ENCODE data around the gene KLF12.

The KLF12 gene
- total RNA-seq, result 185 to 231 reads per million in 2 donors

GRCh38 chr13:74134221-74134776, at the start of gene KLF12:
TSS of gene KLF12 (minus strand) at chr13:74134404.
- peak; percentile 79 to 97 (median 91) for DNase-seq

- no peak for DNase-seq
Measured at GRCh38 chr13:74182491-74182890, 48.3 kb upstream of the KLF12 start.

DNA sequence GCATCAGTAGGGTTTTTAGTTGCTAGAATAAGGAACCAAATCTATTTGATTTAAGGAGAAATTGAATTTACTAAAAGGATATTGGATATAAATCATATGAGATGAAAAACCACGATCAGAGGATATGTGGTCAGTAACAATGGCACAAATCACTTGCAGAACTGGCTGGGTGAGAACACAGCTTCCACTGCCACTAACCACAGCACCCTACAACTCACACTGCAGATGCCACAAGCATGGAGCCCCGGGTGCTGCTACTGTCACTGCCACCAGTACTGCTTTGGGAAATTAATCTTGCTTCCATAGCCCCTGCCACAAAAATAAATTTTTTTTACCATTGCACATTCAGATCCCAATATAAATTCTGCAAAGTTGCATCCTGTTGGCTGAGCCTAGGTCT, 40.6 kb upstream of the KLF12 start:
- peak in 2 of 5 experiments; percentile 8 to 64 for DNase-seq

- no peak for DNase-seq
Measured at GRCh38 chr13:74173822-74174221, 39.6 kb upstream of the KLF12 start.

DNA sequence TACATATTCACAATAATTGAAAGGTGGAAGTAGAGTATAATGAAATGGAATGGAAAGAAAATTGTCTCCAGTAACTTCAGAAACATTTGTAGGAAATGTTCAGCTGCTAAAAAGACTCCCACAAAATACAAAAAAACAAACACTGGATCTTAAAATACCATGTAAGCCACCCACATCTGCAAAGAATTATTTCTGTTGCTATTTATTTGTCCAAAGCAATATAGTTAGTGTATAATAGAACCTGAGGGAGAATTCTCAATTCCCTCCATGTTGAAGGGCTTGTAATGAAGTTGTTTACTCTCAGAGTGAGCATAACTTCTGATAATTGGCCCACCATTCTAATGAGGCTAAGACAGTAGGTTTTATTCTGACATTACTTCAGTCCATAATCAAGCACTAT, 37.4 kb upstream of the KLF12 start:
- no peak for DNase-seq

DNA sequence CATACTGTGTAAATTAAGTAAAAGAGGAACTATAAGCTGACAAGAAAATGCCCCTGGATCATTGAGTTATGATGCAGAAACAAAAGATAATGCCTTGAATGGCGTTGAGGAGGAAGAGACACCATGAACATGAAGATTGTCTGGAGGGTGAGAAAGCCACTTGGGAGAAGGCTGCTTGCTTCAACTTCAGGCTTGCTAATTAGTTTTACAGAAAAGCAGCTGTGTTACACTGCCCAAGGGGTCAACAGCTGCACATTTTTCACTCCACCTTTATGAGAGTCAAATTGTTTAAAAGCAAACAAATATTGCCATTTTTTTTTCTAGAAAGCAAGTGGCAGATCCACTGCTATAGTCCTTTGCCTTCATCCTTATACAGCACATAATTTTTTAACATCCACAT, 35.5 kb upstream of the KLF12 start:
- DNase-seq, result no peak

- DNase-seq, result no peak
Measured at GRCh38 chr13:74168263-74168675, 34.1 kb upstream of the KLF12 start.

GRCh38 chr13:74166261-74167004, 32.2 kb upstream of the KLF12 start:
- no peak for DNase-seq

- no peak for DNase-seq
Measured at GRCh38 chr13:74162782-74163181, 28.6 kb upstream of the KLF12 start.

DNA sequence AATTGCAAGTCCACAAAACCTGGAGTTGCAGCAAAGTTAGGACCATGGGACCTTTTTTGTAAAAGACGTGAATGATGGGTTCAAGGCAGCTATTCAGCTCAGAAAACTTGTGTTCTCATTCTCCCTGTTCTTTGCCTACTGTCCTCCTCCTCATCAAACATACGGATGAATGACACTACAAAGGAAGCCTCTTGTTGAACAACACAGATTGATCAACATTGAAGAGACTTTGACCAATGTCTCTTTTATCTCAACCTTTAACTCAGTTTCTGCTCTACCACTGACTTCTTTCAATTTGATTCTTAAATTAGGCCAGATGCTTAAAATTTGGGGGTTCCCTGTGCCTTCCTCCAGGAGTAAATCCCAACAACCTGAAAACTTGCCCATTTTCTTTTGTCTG, 27.9 kb upstream of the KLF12 start:
- no peak for DNase-seq

- DNase-seq, result no peak
Measured at GRCh38 chr13:74158571-74159352, 24.6 kb upstream of the KLF12 start.

DNA sequence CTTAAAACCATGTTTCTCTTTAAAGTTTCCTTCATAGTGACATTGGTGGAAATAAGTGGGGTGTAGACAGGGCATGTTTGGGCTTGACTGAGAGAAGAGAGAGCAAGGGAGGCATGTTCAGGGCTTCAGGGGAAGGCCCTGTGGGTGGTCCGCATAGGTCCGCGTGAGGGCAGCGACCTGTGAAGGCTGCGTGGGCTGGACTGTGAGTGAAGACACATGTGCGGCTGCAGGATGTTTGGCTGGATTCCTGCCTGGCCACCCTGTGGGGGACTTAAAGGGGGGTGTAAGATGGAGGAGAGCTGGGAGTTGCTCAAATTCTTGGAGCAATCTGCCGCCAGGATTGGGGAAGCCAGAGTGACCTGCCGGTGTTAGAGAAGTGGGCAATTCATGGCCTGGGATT, 23.8 kb upstream of the KLF12 start:
- no peak for DNase-seq

DNA sequence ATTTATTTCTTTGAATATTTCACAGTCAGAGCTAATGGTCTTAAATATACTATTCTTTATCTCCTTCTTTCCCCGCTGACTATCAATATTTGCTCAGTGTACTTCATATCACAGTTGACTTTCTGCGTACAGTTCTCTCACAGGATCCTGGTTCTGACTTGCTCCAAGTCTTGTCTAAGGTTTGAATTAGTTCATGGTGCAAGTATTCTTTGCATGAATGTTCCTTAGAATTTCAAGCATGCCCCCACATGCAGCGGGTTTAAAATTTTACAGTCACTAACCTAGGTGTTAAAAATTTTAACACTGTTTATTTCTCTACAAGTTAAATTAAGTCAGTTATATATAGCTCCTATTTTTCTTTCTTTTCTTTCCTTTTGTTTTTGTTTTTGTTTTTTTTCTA, 20.8 kb upstream of the KLF12 start:
- no peak for DNase-seq

DNA sequence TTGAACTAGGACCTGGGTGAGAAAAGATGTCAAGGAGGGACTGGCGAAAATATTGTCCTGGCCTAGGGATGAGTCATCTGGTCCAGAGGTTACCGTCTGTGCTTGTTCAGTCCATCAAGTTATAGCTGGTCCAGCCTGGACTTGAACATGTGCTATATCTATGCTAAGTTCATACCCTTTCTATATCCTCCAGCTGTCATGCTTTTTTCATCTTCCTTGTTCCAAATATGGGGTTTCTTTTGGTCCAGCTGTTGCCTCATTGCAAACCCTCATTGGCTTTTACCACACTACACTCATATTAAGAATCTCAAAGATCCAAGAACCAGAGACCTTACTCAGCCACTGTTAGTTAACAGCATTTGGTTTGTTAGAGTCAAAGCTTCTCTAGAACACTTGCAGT, 19.1 kb upstream of the KLF12 start:
- peak in 1 of 5 experiments; percentile 41 for DNase-seq

- no peak for DNase-seq
Measured at GRCh38 chr13:74151859-74152258, 17.7 kb upstream of the KLF12 start.

- DNase-seq, result no peak
Measured at GRCh38 chr13:74148352-74148751, 14.1 kb upstream of the KLF12 start.

DNA sequence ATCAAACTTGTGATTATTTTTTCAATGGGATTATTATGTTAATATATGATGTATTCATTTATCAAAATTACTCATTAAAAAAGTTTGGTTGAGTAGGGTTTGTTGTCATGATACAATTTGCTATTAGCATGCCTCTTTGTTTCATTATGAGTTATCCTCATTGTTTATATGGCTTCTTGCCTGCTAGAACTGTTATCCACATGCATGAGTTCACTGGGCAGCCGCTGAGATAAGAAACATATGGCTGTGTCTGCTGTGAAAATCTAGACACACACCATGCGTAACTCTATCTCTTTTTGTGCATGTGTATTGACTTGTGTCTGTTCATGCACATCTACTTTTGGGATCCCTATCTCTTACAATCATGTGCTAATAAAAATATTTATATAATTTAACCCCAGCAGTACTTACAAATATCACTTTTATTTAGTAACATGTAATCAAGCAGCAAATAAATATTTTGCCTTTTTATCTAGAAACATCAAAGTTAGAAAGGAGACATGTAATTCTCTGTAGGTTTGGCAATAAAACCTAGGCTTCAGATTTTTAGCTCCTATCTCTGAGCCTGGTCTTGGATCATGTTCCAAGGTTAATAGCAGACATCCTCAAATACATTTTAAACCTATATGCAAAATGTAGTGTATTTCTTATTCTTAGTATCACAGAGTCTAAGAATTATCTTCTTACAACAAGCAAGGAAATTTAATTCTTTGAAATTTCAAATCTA, 11.2 kb upstream of the KLF12 start:
- DNase-seq, result peak in 1 of 5 experiments; percentile 26

- DNase-seq, result no peak
Measured at GRCh38 chr13:74144269-74144668, 10.1 kb upstream of the KLF12 start.

GRCh38 chr13:74142257-74142656, 8.1 kb upstream of the KLF12 start:
- no peak for DNase-seq

GRCh38 chr13:74138241-74138640, 4.0 kb upstream of the KLF12 start:
- DNase-seq, result no peak

GRCh38 chr13:74136084-74136658, 2.0 kb upstream of the KLF12 start:
- DNase-seq, result peak in 4 of 5 experiments; percentile 18 to 43 (median 29)

GRCh38 chr13:74135326-74136083, 1.3 kb upstream of the KLF12 start:
- DNase-seq, result peak; percentile 33 to 77 (median 42)

All from T-helper 2 cell (primary cell).